HEK293 (cell line): ENCODE measurements around the gene FAM20B.
A peak's percentile ranks its signal among the peaks of the same experiment; 100 is the strongest.

Experiments
- GFI1B ChIP-seq: fragments of 450-650 bp; formaldehyde crosslinking; IDR thresholded peaks from 2 replicates; pipeline ENCODE4 v1.5.1; 2016; ENCODE audit warnings: missing biosample characterization, missing genetic modification characterization
- GLIS1 ChIP-seq: fragments of 450-650 bp; formaldehyde crosslinking; IDR thresholded peaks from 2 replicates; pipeline ENCODE4 v1.5.1; 2016; ENCODE audit warnings: missing biosample characterization, missing genetic modification characterization
- GLIS2 ChIP-seq: fragments of 450-650 bp; formaldehyde crosslinking; IDR thresholded peaks from 2 replicates; pipeline ENCODE4 v1.5.1; 2016; ENCODE audit warnings: missing biosample characterization, missing genetic modification characterization
- SP2 ChIP-seq: fragments of 450-650 bp; formaldehyde crosslinking; IDR thresholded peaks from 2 replicates; pipeline ENCODE4 v1.5.1; 2016; ENCODE audit warnings: missing biosample characterization, missing genetic modification characterization
- TRIM28 ChIP-seq: IDR thresholded peaks from 2 replicates; pipeline ENCODE4 v1.6.1; 2011; ENCODE audit warnings: low read length, control low read depth, borderline replicate concordance
- ZBTB7A ChIP-seq: fragments of 450-650 bp; formaldehyde crosslinking; IDR thresholded peaks from 2 replicates; pipeline ENCODE4 v1.5.1; 2016; ENCODE audit warnings: low read depth, missing biosample characterization, missing genetic modification characterization
- ZNF121 ChIP-seq: fragments of 450-650 bp; formaldehyde crosslinking; IDR thresholded peaks from 2 replicates; pipeline ENCODE4 v1.5.1; 2016; ENCODE audit warnings: missing biosample characterization, missing genetic modification characterization
- ZNF132 ChIP-seq: fragments of 450-650 bp; formaldehyde crosslinking; IDR thresholded peaks from 2 replicates; pipeline ENCODE4 v1.5.1; 2017; ENCODE audit warnings: missing biosample characterization, missing genetic modification characterization, borderline replicate concordance
- ZNF16 ChIP-seq: fragments of 450-650 bp; formaldehyde crosslinking; IDR thresholded peaks from 2 replicates; pipeline ENCODE4 v1.5.1; 2016; ENCODE audit warnings: low read depth, missing biosample characterization, missing genetic modification characterization
- ZNF274 ChIP-seq, 2 experiments: fragments of 200-500 bp in 1 of 2; fragments of 450-650 bp in 1 of 2; sonication (Bioruptor generic) in 1 of 2; formaldehyde crosslinking in 1 of 2; IDR thresholded peaks; 2 replicates each; pipeline versions ENCODE4 v1.5.1 to v1.6.1; 2014 to 2016; ENCODE audit warnings: borderline replicate concordance in 1 of 2, inconsistent platforms in 1 of 2, low read length in 1 of 2, missing biosample characterization in 1 of 2, missing genetic modification characterization in 1 of 2
- ZNF292 ChIP-seq: fragments of 450-650 bp; formaldehyde crosslinking; IDR thresholded peaks from 2 replicates; pipeline ENCODE4 v1.5.1; 2016; ENCODE audit warnings: low read depth, missing biosample characterization, missing genetic modification characterization, borderline replicate concordance
- ZNF311 ChIP-seq: fragments of 450-650 bp; formaldehyde crosslinking; IDR thresholded peaks from 2 replicates; pipeline ENCODE4 v1.5.1; 2017; ENCODE audit warnings: missing biosample characterization, missing genetic modification characterization, borderline replicate concordance
- ZNF394 ChIP-seq: fragments of 450-650 bp; formaldehyde crosslinking; IDR thresholded peaks from 2 replicates; pipeline ENCODE4 v1.5.1; 2016; ENCODE audit warnings: missing biosample characterization, missing genetic modification characterization, mild to moderate bottlenecking, moderate library complexity, borderline replicate concordance
- ZNF426 ChIP-seq: fragments of 450-650 bp; formaldehyde crosslinking; IDR thresholded peaks from 2 replicates; pipeline ENCODE4 v1.5.1; 2017; ENCODE audit warnings: missing biosample characterization, missing genetic modification characterization, mild to moderate bottlenecking, inconsistent platforms, moderate library complexity
- ZNF433 ChIP-seq: fragments of 450-650 bp; formaldehyde crosslinking; IDR thresholded peaks from 2 replicates; pipeline ENCODE4 v1.5.1; 2016; ENCODE audit warnings: missing biosample characterization, missing genetic modification characterization, low read depth
- ZNF501 ChIP-seq: fragments of 450-650 bp; formaldehyde crosslinking; IDR thresholded peaks from 2 replicates; pipeline ENCODE4 v1.5.1; 2016; ENCODE audit warnings: missing biosample characterization, missing genetic modification characterization
- ZNF549 ChIP-seq: fragments of 450-650 bp; IDR thresholded peaks from 2 replicates; pipeline ENCODE4 v1.5.1; 2018; ENCODE audit warnings: missing biosample characterization, missing genetic modification characterization, mild to moderate bottlenecking, inconsistent platforms, moderate library complexity
- ZNF621 ChIP-seq: fragments of 450-650 bp; formaldehyde crosslinking; IDR thresholded peaks from 2 replicates; pipeline ENCODE4 v1.5.1; 2017; ENCODE audit warnings: missing biosample characterization, missing genetic modification characterization
- ZNF776 ChIP-seq: fragments of 450-650 bp; formaldehyde crosslinking; IDR thresholded peaks from 2 replicates; pipeline ENCODE4 v1.5.0; 2017; ENCODE audit warnings: missing biosample characterization, missing genetic modification characterization, borderline replicate concordance
- ZNF792 ChIP-seq: fragments of 450-650 bp; formaldehyde crosslinking; IDR thresholded peaks from 2 replicates; pipeline ENCODE4 v1.5.1; 2016; ENCODE audit warnings: missing biosample characterization, missing genetic modification characterization
- ZNF843 ChIP-seq: fragments of 450-650 bp; formaldehyde crosslinking; IDR thresholded peaks from 2 replicates; pipeline ENCODE4 v1.5.1; 2016; ENCODE audit warnings: missing biosample characterization, missing genetic modification characterization
- TF ChIP-seq, protein P1 (sequence below): fragments of 450-650 bp; formaldehyde crosslinking; IDR thresholded peaks from 2 replicates; pipeline ENCODE4 v1.5.1; 2017; ENCODE audit warnings: missing biosample characterization, mild to moderate bottlenecking, missing genetic modification characterization, moderate library complexity
- TF ChIP-seq, protein P2 (sequence below): fragments of 450-650 bp; formaldehyde crosslinking; IDR thresholded peaks from 2 replicates; pipeline ENCODE4 v1.5.1; 2016; ENCODE audit warnings: missing biosample characterization, missing genetic modification characterization
- TF ChIP-seq, protein P3 (sequence below): fragments of 450-650 bp; formaldehyde crosslinking; IDR thresholded peaks from 2 replicates; pipeline ENCODE4 v1.5.1; 2016; ENCODE audit warnings: missing biosample characterization, missing genetic modification characterization
- TF ChIP-seq, protein P4 (sequence below): fragments of 450-650 bp; formaldehyde crosslinking; IDR thresholded peaks from 2 replicates; pipeline ENCODE4 v1.5.1; 2016; ENCODE audit warnings: missing biosample characterization, missing genetic modification characterization, low read depth
- TF ChIP-seq, protein P5 (sequence below): fragments of 450-650 bp; formaldehyde crosslinking; IDR thresholded peaks from 2 replicates; pipeline ENCODE4 v1.5.1; 2016; ENCODE audit warnings: missing biosample characterization, missing genetic modification characterization
- TF ChIP-seq, protein P6 (sequence below): fragments of 450-650 bp; formaldehyde crosslinking; IDR thresholded peaks from 2 replicates; pipeline ENCODE4 v1.5.1; 2016; ENCODE audit warnings: missing biosample characterization, missing genetic modification characterization

The FAM20B gene

DNA sequence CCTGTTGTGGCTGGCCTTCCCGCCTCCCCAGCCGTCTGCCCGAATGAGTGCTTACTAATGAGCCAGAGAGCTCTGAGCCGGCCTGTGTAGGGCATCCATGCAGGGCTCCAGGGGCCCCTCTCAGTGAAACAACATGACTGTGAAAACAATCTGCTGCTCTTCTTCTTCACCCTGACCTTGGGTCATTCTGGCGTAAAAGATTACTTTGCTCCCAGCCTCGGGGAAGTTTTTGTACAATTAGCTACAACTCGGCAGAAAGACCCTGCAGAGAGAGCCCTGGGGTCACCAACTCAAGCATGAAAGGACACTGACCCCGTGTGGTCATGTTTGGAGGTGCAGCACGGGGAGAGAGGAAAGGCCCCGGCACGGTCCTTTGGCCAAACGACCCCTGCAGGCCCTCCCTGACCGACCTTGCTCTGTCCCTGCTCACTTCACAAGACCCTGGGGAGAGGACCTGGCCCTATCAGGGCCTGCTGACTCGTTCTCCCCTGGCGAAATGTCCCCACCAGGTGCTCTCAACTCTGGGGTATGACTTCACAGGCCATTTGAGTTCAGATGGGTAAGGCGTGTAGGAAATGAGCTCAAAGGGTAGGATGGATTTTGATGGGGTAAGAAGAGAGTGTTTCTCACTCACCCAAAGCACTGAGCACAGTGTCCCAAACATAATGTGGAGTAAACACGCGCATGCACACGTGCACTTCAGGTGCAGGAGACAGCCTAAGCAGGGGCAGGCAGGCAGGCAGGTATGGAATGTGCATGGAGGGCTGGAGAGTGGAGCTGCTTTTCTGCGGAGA lies 22.9 kb upstream of the FAM20B start (continued):
- TF ChIP-seq, protein P1, sequence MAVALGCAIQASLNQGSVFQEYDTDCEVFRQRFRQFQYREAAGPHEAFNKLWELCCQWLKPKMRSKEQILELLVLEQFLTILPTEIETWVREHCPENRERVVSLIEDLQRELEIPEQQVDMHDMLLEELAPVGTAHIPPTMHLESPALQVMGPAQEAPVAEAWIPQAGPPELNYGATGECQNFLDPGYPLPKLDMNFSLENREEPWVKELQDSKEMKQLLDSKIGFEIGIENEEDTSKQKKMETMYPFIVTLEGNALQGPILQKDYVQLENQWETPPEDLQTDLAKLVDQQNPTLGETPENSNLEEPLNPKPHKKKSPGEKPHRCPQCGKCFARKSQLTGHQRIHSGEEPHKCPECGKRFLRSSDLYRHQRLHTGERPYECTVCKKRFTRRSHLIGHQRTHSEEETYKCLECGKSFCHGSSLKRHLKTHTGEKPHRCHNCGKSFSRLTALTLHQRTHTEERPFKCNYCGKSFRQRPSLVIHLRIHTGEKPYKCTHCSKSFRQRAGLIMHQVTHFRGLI (tag by site-specific recombination): peak; percentile 32; the same call in 1 of the 2 replicates
- no peak for TF ChIP-seq ZNF501 (tag by site-specific recombination)
- no peak for TF ChIP-seq ZNF776 (tag by site-specific recombination)
- TF ChIP-seq, protein P2, sequence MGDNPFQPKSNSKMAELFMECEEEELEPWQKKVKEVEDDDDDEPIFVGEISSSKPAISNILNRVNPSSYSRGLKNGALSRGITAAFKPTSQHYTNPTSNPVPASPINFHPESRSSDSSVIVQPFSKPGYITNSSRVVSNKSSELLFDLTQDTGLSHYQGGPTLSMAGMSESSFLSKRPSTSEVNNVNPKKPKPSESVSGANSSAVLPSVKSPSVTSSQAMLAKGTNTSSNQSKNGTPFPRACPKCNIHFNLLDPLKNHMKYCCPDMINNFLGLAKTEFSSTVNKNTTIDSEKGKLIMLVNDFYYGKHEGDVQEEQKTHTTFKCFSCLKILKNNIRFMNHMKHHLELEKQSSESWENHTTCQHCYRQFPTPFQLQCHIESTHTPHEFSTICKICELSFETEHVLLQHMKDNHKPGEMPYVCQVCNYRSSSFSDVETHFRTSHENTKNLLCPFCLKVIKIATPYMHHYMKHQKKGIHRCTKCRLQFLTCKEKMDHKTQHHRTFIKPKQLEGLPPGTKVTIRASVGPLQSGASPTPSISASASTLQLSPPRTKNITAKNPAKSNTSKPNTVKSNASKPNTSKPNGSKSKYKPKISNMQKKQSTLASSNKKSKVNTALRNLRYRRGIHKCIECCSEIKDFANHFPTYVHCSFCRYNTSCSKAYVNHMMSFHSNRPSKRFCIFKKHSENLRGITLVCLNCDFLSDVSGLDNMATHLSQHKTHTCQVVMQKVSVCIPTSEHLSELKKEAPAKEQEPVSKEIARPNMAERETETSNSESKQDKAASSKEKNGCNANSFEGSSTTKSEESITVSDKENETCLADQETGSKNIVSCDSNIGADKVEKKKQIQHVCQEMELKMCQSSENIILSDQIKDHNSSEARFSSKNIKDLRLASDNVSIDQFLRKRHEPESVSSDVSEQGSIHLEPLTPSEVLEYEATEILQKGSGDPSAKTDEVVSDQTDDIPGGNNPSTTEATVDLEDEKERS (tag by site-specific recombination): no peak
- TF ChIP-seq SP2: no peak
- TF ChIP-seq ZNF549 (tag by site-specific recombination): no peak
- no peak for TF ChIP-seq GFI1B (tag by site-specific recombination)
- TF ChIP-seq TRIM28: peak; percentile 37; the same call in 1 of the 2 replicates
- TF ChIP-seq, protein P3, sequence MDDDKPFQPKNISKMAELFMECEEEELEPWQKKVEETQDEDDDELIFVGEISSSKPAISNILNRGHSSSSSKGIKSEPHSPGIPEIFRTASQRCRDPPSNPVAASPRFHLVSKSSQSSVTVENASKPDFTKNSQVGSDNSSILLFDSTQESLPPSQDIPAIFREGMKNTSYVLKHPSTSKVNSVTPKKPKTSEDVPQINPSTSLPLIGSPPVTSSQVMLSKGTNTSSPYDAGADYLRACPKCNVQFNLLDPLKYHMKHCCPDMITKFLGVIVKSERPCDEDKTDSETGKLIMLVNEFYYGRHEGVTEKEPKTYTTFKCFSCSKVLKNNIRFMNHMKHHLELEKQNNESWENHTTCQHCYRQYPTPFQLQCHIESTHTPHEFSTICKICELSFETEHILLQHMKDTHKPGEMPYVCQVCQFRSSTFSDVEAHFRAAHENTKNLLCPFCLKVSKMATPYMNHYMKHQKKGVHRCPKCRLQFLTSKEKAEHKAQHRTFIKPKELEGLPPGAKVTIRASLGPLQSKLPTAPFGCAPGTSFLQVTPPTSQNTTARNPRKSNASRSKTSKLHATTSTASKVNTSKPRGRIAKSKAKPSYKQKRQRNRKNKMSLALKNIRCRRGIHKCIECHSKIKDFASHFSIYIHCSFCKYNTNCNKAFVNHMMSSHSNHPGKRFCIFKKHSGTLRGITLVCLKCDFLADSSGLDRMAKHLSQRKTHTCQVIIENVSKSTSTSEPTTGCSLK: no peak
- TF ChIP-seq GLIS1 (tag by site-specific recombination): peak; percentile 14; the same call in 1 of the 2 replicates
- no peak for TF ChIP-seq ZNF792 (tag by site-specific recombination)
- TF ChIP-seq ZNF843 (tag by site-specific recombination): no peak
- no peak for TF ChIP-seq ZNF16 (tag by site-specific recombination)
- TF ChIP-seq ZNF121: no peak
- no peak for TF ChIP-seq ZBTB7A
- TF ChIP-seq ZNF394 (tag by site-specific recombination): no peak
- TF ChIP-seq, protein P4, sequence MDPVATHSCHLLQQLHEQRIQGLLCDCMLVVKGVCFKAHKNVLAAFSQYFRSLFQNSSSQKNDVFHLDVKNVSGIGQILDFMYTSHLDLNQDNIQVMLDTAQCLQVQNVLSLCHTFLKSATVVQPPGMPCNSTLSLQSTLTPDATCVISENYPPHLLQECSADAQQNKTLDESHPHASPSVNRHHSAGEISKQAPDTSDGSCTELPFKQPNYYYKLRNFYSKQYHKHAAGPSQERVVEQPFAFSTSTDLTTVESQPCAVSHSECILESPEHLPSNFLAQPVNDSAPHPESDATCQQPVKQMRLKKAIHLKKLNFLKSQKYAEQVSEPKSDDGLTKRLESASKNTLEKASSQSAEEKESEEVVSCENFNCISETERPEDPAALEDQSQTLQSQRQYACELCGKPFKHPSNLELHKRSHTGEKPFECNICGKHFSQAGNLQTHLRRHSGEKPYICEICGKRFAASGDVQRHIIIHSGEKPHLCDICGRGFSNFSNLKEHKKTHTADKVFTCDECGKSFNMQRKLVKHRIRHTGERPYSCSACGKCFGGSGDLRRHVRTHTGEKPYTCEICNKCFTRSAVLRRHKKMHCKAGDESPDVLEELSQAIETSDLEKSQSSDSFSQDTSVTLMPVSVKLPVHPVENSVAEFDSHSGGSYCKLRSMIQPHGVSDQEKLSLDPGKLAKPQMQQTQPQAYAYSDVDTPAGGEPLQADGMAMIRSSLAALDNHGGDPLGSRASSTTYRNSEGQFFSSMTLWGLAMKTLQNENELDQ (tag by site-specific recombination): no peak
- TF ChIP-seq ZNF311 (tag by site-specific recombination): no peak
- no peak for TF ChIP-seq ZNF621 (tag by site-specific recombination)
- TF ChIP-seq, protein P5, sequence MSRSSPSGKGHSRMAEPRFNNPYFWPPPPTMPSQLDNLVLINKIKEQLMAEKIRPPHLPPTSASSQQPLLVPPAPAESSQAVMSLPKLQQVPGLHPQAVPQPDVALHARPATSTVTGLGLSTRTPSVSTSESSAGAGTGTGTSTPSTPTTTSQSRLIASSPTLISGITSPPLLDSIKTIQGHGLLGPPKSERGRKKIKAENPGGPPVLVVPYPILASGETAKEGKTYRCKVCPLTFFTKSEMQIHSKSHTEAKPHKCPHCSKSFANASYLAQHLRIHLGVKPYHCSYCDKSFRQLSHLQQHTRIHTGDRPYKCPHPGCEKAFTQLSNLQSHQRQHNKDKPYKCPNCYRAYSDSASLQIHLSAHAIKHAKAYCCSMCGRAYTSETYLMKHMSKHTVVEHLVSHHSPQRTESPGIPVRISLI: no peak
- TF ChIP-seq GLIS2 (tag by site-specific recombination): no peak
- TF ChIP-seq ZNF433 (tag by site-specific recombination): no peak
- TF ChIP-seq ZNF274 (IDR thresholded peaks at IDR 0.05; ENCODE audit: low read length): no peak
- no peak for TF ChIP-seq ZNF274 (tag by site-specific recombination; IDR thresholded peaks at IDR 0.05; ENCODE audit: borderline replicate concordance)
- TF ChIP-seq ZNF426 (tag by site-specific recombination): no peak
- no peak for TF ChIP-seq ZNF132 (tag by site-specific recombination)
- TF ChIP-seq, protein P6, sequence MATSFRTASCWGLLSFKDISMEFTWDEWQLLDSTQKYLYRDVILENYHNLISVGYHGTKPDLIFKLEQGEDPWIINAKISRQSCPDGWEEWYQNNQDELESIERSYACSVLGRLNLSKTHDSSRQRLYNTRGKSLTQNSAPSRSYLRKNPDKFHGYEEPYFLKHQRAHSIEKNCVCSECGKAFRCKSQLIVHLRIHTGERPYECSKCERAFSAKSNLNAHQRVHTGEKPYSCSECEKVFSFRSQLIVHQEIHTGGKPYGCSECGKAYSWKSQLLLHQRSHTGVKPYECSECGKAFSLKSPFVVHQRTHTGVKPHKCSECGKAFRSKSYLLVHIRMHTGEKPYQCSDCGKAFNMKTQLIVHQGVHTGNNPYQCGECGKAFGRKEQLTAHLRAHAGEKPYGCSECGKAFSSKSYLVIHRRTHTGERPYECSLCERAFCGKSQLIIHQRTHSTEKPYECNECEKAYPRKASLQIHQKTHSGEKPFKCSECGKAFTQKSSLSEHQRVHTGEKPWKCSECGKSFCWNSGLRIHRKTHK: no peak
- no peak for TF ChIP-seq ZNF292 (tag by site-specific recombination)
